Activated T-helper 1 cell treated with anti-CD3 and anti-CD28 coated beads, Interleukin-12 subunit alpha, Interleukin-12 subunit beta, Interleukin-2, Interleukin-4 antibody, amounts not matched to agents 30 ng/mL and 10 ng/mL and 1 ng/mL, durations not matched to agents 14 hours and 24 hours and 36 hours (primary cell): Measurements from ENCODE around the gene FBN3. TPM values are rescaled to one million over a fixed set of nuclear protein-coding genes. Genes with fewer than 3 reads are reported as not detected.

Source experiments
- DNase-seq: peaks from one replicate; pipeline ENCODE4 v3.0.0; 2021; ENCODE audit warnings: low spot score
- H3K27ac Mint-ChIP-seq: one replicate; pipeline ENCODE4 v1.8.0; 2021; ENCODE audit warnings: mild to moderate bottlenecking, mixed read lengths
- H3K27me3 Mint-ChIP-seq: one replicate; pipeline ENCODE4 v1.8.0; 2022; ENCODE audit warnings: mild to moderate bottlenecking, moderate library complexity, mixed read lengths; ENCODE audit not compliant: insufficient read depth
- H3K36me3 Mint-ChIP-seq: one replicate; pipeline ENCODE4 v1.8.0; 2021; ENCODE audit warnings: low read depth, mixed read lengths
- H3K4me1 Mint-ChIP-seq: one replicate; pipeline ENCODE4 v1.8.0; 2021; ENCODE audit warnings: low read depth, mixed read lengths
- H3K4me3 Mint-ChIP-seq: one replicate; pipeline ENCODE4 v1.8.0; 2021; ENCODE audit warnings: mild to moderate bottlenecking, moderate library complexity, mixed read lengths
- H3K9me3 Mint-ChIP-seq: one replicate; pipeline ENCODE4 v1.8.0; 2021; ENCODE audit warnings: mixed read lengths
- intact Hi-C: fragments of 100-400 bp; cut with micrococcal nuclease; formaldehyde crosslinking; loops from one replicate; pipeline ENCODE4 v1.15.1; 2024
- total RNA-seq: library from RNA; stranded (reverse); gene quantifications from 2 replicates; pipeline ENCODE4 v1.2.3, GENCODE V29; 2022

The FBN3 gene
- total RNA-seq, 1 donor from 2014 or later, result not detected

GRCh38 chr19:8069096-8069973 is 80.1 kb downstream of the FBN3 start:
- Mint-ChIP-seq H3K4me1 (no peaks in the 10 kb centered on the region), H3K36me3 (no peaks in the 10 kb centered on the region), H3K9me3 (peaks cover 27% of the 10 kb centered on the region), H3K4me3 (no peak overlapping the region), H3K27me3 (no peaks in the 10 kb centered on the region), H3K27ac (no peak overlapping the region)
- no peak for DNase-seq
- intact Hi-C loops, result loop anchor here (1.0 kb wide), 1 partner anchor 125 kb away; no protein-coding TSS in a partner anchor

- H3K4me1 Mint-ChIP-seq, result no peaks in the 10 kb centered on the region
- intact Hi-C loops, result no loop called here
- H3K36me3 Mint-ChIP-seq, result no peaks in the 10 kb centered on the region
- peaks cover 16% of the 10 kb centered on the region for H3K9me3 Mint-ChIP-seq
- H3K27ac Mint-ChIP-seq, result no peak overlapping the region
- no peaks in the 10 kb centered on the region for H3K27me3 Mint-ChIP-seq
- DNase-seq, result no peak
- H3K4me3 Mint-ChIP-seq, result no peak overlapping the region
Measured at GRCh38 chr19:8065875-8066261, 83.5 kb downstream of the FBN3 start.

GRCh38 chr19:8064911-8065874 is 84.2 kb downstream of the FBN3 start:
- intact Hi-C loops, result no loop called here
- DNase-seq, result no peak
- no peaks in the 10 kb centered on the region for H3K36me3 Mint-ChIP-seq
- H3K27ac Mint-ChIP-seq, result no peak overlapping the region
- H3K4me1 Mint-ChIP-seq, result no peaks in the 10 kb centered on the region
- no peak overlapping the region for H3K4me3 Mint-ChIP-seq
- no peaks in the 10 kb centered on the region for H3K27me3 Mint-ChIP-seq
- peaks cover 12% of the 10 kb centered on the region for H3K9me3 Mint-ChIP-seq

GRCh38 chr19:8057545-8058270 is 91.7 kb downstream of the FBN3 start:
- H3K4me1 Mint-ChIP-seq, result no peaks in the 10 kb centered on the region
- H3K9me3 Mint-ChIP-seq, result no peaks in the 10 kb centered on the region
- no peak overlapping the region for H3K27ac Mint-ChIP-seq
- H3K36me3 Mint-ChIP-seq, result no peaks in the 10 kb centered on the region
- no peak overlapping the region for H3K4me3 Mint-ChIP-seq
- no peak for DNase-seq
- intact Hi-C loops, result no loop called here
- peaks cover 2% of the 10 kb centered on the region for H3K27me3 Mint-ChIP-seq

- intact Hi-C loops, result no loop called here
- Mint-ChIP-seq H3K27me3 (peaks cover 7% of the 10 kb centered on the region), H3K9me3 (no peaks in the 10 kb centered on the region)
Measured at GRCh38 chr19:8056533-8056932, 92.9 kb downstream of the FBN3 start.

GRCh38 chr19:8054169-8054568 is 95.2 kb downstream of the FBN3 start:
- Mint-ChIP-seq H3K36me3 (no peaks in the 10 kb centered on the region), H3K27me3 (peaks cover 7% of the 10 kb centered on the region), H3K27ac (no peak overlapping the region), H3K9me3 (no peaks in the 10 kb centered on the region), H3K4me1 (peaks cover 15% of the 10 kb centered on the region), H3K4me3 (no peak overlapping the region)
- intact Hi-C loops, result loop anchor here (5.0 kb wide), 1 partner anchor 112 kb away; the partner anchor contains the start of gene TIMM44
- no peak for DNase-seq

More at GRCh38 chr19:8056533-8056932, 92.9 kb downstream of the FBN3 start:
- no peak overlapping the region for H3K27ac Mint-ChIP-seq
- no peak overlapping the region for H3K4me3 Mint-ChIP-seq
- H3K36me3 Mint-ChIP-seq, result no peaks in the 10 kb centered on the region
- no peak for DNase-seq
- H3K4me1 Mint-ChIP-seq, result peaks cover 8% of the 10 kb centered on the region

- intact Hi-C loops, result loop anchor here (5.0 kb wide), 1 partner anchor 110 kb away; the partner anchor contains the start of gene TIMM44
- Mint-ChIP-seq H3K9me3 (no peaks in the 10 kb centered on the region), H3K4me1 (peaks cover 17% of the 10 kb centered on the region), H3K36me3 (no peaks in the 10 kb centered on the region), H3K27ac (peak within 1 kb of the TSS; percentile 75), H3K4me3 (no peak within 1 kb of the TSS), H3K27me3 (peaks cover 13% of the 10 kb centered on the region)
- no peak for DNase-seq
Measured at GRCh38 chr19:8052464-8052859, 96.9 kb downstream of the FBN3 start, which contains the start of gene CCL25. TSS of gene CCL25 (plus strand) at chr19:8052760. CDS start at chr19:8053050, 290 bp downstream.

GRCh38 chr19:8050274-8051096 is 98.9 kb downstream of the FBN3 start:
- peak overlapping the region; percentile 49 for H3K4me3 Mint-ChIP-seq
- intact Hi-C loops, result loop anchor here (1.0 to 5.0 kb wide), 5 partner anchors 45 to 221 kb away; partner anchors contain the start of genes ELAVL1, SNAPC2 and TIMM44
- DNase-seq, result peak; percentile 73
- H3K27me3 Mint-ChIP-seq, result peaks cover 13% of the 10 kb centered on the region
- no peaks in the 10 kb centered on the region for H3K9me3 Mint-ChIP-seq
- no peaks in the 10 kb centered on the region for H3K36me3 Mint-ChIP-seq
- peak overlapping the region; percentile 52 for H3K27ac Mint-ChIP-seq
- peaks cover 27% of the 10 kb centered on the region for H3K4me1 Mint-ChIP-seq

- no peak for DNase-seq
Measured at GRCh38 chr19:8046569-8047165, 102.7 kb downstream of the FBN3 start.

GRCh38 chr19:8045872-8046568 is 103.4 kb downstream of the FBN3 start:
- H3K36me3 Mint-ChIP-seq, result no peaks in the 10 kb centered on the region
- H3K9me3 Mint-ChIP-seq, result no peaks in the 10 kb centered on the region
- intact Hi-C loops, result no loop called here
- no peak overlapping the region for H3K4me3 Mint-ChIP-seq
- H3K4me1 Mint-ChIP-seq, result peaks cover 18% of the 10 kb centered on the region
- DNase-seq, result no peak
- H3K27me3 Mint-ChIP-seq, result peaks cover 9% of the 10 kb centered on the region
- no peak overlapping the region for H3K27ac Mint-ChIP-seq

More at GRCh38 chr19:8046569-8047165, 102.7 kb downstream of the FBN3 start:
- no peak overlapping the region for H3K27ac Mint-ChIP-seq
- H3K27me3 Mint-ChIP-seq, result peaks cover 9% of the 10 kb centered on the region
- intact Hi-C loops, result no loop called here
- no peaks in the 10 kb centered on the region for H3K36me3 Mint-ChIP-seq
- peaks cover 18% of the 10 kb centered on the region for H3K4me1 Mint-ChIP-seq
- H3K9me3 Mint-ChIP-seq, result no peaks in the 10 kb centered on the region
- H3K4me3 Mint-ChIP-seq, result no peak overlapping the region

- H3K4me3 Mint-ChIP-seq, result no peak overlapping the region
- intact Hi-C loops, result no loop called here
- peaks cover 12% of the 10 kb centered on the region for H3K4me1 Mint-ChIP-seq
- peaks cover 9% of the 10 kb centered on the region for H3K27me3 Mint-ChIP-seq
- no peaks in the 10 kb centered on the region for H3K36me3 Mint-ChIP-seq
- no peak overlapping the region for H3K27ac Mint-ChIP-seq
- DNase-seq, result no peak
- H3K9me3 Mint-ChIP-seq, result no peaks in the 10 kb centered on the region
Measured at GRCh38 chr19:8044018-8044417, 105.4 kb downstream of the FBN3 start.
